Kidney epithelial cell (primary cell): ENCODE results near the gene KCNJ16. TPM values are rescaled to one million over a fixed set of nuclear protein-coding genes. Genes with fewer than 3 reads are reported as not detected.

Source experiments
- DNase-seq: peaks from one replicate; pipeline ENCODE4 v3.0.0-alpha.2; 2010; ENCODE audit warnings: low read depth
- H3K27me3 ChIP-seq: 2 replicates; pipeline ENCODE4 v1.6.0; 2011; ENCODE audit warnings: low read length; ENCODE audit not compliant: control insufficient read depth, insufficient read depth
- H3K36me3 ChIP-seq: 2 replicates; pipeline ENCODE4 v1.5.1; 2011; ENCODE audit warnings: low read length; ENCODE audit not compliant: control insufficient read depth, insufficient read depth
- H3K4me3 ChIP-seq: 2 replicates; pipeline ENCODE4 v1.5.1; 2011; ENCODE audit warnings: low read depth, mild to moderate bottlenecking, control low read depth, low read length
- total RNA-seq: library from RNA; depleted of rRNA; stranded (reverse); fragments of >200 nt; gene quantifications from 2 replicates; pipeline ENCODE4 v1.2.3, GENCODE V29; 2015
- TF ChIP-seq, protein P1 (sequence below): IDR thresholded peaks from 2 replicates; pipeline ENCODE4 v1.5.1; 2011; ENCODE audit warnings: mild to moderate bottlenecking, moderate library complexity, low read length, control low read depth, inconsistent platforms; ENCODE audit not compliant: insufficient read depth, poor library complexity, severe bottlenecking

Gene KCNJ16
- total RNA-seq, 1 donor from 2014 or later, result 4.1 TPM

GRCh38 chr17:70107904-70108565 lies 33.0 kb downstream of the KCNJ16 start:
- no peak overlapping the region for H3K4me3 ChIP-seq
- no peaks in the 10 kb centered on the region for H3K27me3 ChIP-seq
- H3K36me3 ChIP-seq, result no peaks in the 10 kb centered on the region
- TF ChIP-seq, protein P1, sequence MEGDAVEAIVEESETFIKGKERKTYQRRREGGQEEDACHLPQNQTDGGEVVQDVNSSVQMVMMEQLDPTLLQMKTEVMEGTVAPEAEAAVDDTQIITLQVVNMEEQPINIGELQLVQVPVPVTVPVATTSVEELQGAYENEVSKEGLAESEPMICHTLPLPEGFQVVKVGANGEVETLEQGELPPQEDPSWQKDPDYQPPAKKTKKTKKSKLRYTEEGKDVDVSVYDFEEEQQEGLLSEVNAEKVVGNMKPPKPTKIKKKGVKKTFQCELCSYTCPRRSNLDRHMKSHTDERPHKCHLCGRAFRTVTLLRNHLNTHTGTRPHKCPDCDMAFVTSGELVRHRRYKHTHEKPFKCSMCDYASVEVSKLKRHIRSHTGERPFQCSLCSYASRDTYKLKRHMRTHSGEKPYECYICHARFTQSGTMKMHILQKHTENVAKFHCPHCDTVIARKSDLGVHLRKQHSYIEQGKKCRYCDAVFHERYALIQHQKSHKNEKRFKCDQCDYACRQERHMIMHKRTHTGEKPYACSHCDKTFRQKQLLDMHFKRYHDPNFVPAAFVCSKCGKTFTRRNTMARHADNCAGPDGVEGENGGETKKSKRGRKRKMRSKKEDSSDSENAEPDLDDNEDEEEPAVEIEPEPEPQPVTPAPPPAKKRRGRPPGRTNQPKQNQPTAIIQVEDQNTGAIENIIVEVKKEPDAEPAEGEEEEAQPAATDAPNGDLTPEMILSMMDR, result no peak
- no peak for DNase-seq

GRCh38 chr17:70109497-70109896 lies 34.5 kb downstream of the KCNJ16 start:
- no peak overlapping the region for H3K4me3 ChIP-seq
- TF ChIP-seq, protein P1, result no peak
- H3K36me3 ChIP-seq, result no peaks in the 10 kb centered on the region
- DNase-seq, result no peak
- no peaks in the 10 kb centered on the region for H3K27me3 ChIP-seq

GRCh38 chr17:70110443-70110880 lies 35.4 kb downstream of the KCNJ16 start:
- DNase-seq, result peak; percentile 53
- Histone ChIP-seq H3K4me3 (no peak overlapping the region), H3K27me3 (no peaks in the 10 kb centered on the region), H3K36me3 (no peaks in the 10 kb centered on the region)
- TF ChIP-seq, protein P1, result no peak

- no peak for DNase-seq
- H3K36me3 ChIP-seq, result no peaks in the 10 kb centered on the region
- no peak overlapping the region for H3K4me3 ChIP-seq
- H3K27me3 ChIP-seq, result no peaks in the 10 kb centered on the region
- TF ChIP-seq, protein P1, result no peak
These were observed 36.2 kb downstream of the KCNJ16 start for GRCh38 chr17:70111201-70111600.

DNA sequence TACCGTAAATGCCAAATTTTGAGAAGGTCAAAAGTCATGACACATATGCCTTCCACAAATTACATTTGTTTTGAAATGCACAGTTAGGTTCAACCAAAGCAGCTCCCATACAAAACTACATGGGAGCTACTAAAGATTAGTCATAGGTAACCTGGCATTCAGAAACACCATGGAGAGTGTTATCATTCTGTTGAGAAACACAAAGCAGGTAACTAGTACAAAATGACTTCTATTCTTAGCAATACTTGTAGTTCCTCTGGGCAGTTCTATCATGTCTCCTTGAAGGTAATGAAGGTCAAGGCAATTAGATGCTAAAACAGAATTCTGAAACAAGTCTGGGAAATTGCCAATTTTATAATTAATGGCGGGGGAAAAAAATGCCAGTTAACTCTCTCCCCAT lies 39.4 kb downstream of the KCNJ16 start:
- no peak overlapping the region for H3K4me3 ChIP-seq
- TF ChIP-seq, protein P1, result no peak
- DNase-seq, result no peak
- H3K27me3 ChIP-seq, result no peaks in the 10 kb centered on the region
- H3K36me3 ChIP-seq, result peaks cover 1% of the 10 kb centered on the region

- TF ChIP-seq, protein P1, result no peak
These were observed 40.1 kb downstream of the KCNJ16 start for GRCh38 chr17:70115126-70115525.

More at GRCh38 chr17:70115126-70115525, 40.1 kb downstream of the KCNJ16 start:
- Histone ChIP-seq H3K4me3 (no peak overlapping the region), H3K36me3 (peaks cover 2% of the 10 kb centered on the region), H3K27me3 (no peaks in the 10 kb centered on the region)
- no peak for DNase-seq
